Esophagus squamous epithelium (tissue), 5 donors: Measurements from ENCODE around the gene TEDDM1. TPM values are rescaled to one million over a fixed set of nuclear protein-coding genes. Genes with fewer than 3 reads are reported as not detected.

Experiments
- DNase-seq: peaks from one replicate; lab custom pipeline; 2025; lab: John Stamatoyannopoulos, UW
- H3K27ac ChIP-seq, 4 donors: fragments of 200-600 bp; sonication (generic); one replicate each; pipeline ENCODE4 v1.5.1; 2016 to 2019; ENCODE audit warnings: mild to moderate bottlenecking in 1 of 4
- H3K27me3 ChIP-seq, 4 donors: fragments of 200-600 bp; sonication (generic); 1 replicate in 3 of 4; 2 replicates in 1 of 4; pipeline versions ENCODE4 v1.5.1 to v1.6.0; 2017 to 2021; ENCODE audit warnings: antibody characterized with exemption in 1 of 4
- H3K36me3 ChIP-seq, 3 donors: fragments of 200-600 bp; sonication (generic); one replicate each; pipeline ENCODE4 v1.5.1; 2016 to 2019
- H3K4me1 ChIP-seq, 3 donors: fragments of 200-600 bp; sonication (generic); one replicate each; pipeline ENCODE4 v1.5.1; 2017 to 2019
- H3K4me3 ChIP-seq, 4 donors: fragments of 200-600 bp; sonication (generic); 1 replicate in 3 of 4; 2 replicates in 1 of 4; pipeline ENCODE4 v1.5.1; 2016 to 2019; ENCODE audit warnings: mild to moderate bottlenecking in 2 of 4, moderate library complexity in 1 of 4
- H3K9me3 ChIP-seq, 3 donors: fragments of 200-600 bp; sonication (generic); one replicate each; pipeline ENCODE4 v1.5.1; 2016 to 2019
- CTCF ChIP-seq, 6 experiments: fragments of 450-650 bp in 4 of 6; fragments of 200-600 bp in 2 of 6; sonication (generic) in 2 of 6; IDR thresholded peaks; one replicate each; pipeline ENCODE4 v1.5.1; 2016 to 2019; ENCODE audit warnings: antibody characterized with exemption in 6 of 6, mild to moderate bottlenecking in 4 of 6, moderate library complexity in 4 of 6
- POLR2A ChIP-seq, 4 donors: fragments of 450-650 bp; IDR thresholded peaks; one replicate each; pipeline ENCODE4 v1.6.1; 2017; ENCODE audit warnings: antibody characterized with exemption in 4 of 4, mild to moderate bottlenecking in 4 of 4, moderate library complexity in 3 of 4
- WGBS, 2 donors: methylation state at CpG; one replicate each; pipeline ENCODE4 v1.1.5; 2018; 5-methylcytosine and 5-hydroxymethylcytosine counted together
- intact Hi-C: fragments of 100-400 bp; cut with DNase I; formaldehyde crosslinking; loops from one replicate; pipeline ENCODE4 v1.15.0; 2022
- total RNA-seq, 4 donors: library from RNA; depleted of rRNA; stranded (reverse); fragments of >200 nt; gene quantifications; one replicate each; pipeline ENCODE4 v1.1.0, GENCODE V29; 2016
- donor health status: DM: yes; HTN: yes; CAD: no.

Gene TEDDM1
- total RNA-seq, 4 donors from 2014 or later, result not detected

DNA sequence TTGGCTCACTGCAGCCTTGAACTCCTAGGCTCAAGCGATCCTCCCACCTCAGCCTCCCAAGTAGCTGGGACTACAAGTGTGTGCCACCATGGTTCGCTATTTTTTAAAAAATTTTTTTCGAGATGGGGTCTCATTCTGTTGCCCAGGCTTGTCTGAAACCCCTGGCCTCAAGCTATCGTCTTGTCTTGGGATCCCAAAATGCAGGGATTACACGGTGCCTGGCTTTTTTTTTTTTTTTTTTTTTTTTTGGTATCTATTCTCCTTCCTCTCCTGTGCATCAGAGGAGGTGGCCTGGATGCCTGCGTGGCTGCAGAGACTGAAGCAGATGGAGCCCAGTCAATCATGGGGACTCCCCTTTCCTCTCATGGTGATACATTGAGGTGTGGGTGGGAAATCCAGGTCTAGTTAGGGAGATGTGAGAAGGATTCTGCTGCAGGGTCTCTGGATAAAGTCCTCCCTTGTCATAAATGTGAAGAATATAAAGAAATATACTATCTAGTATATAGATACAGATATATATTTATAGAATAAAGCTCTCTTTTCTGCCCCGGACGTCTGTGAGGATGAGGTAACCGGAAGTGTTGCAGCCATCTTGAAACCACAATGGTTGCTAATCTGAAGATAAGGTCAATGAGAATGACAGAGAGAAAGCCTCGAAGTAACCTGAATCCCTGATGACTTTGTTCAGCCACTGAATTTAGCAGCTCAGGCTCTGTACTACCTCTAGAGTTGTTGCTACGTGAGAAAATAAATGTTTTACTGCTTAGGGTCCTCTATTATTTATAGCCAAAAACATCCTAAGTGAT is 30.0 kb upstream of the TEDDM1 start:
- intact Hi-C loops, result no loop called here
- H3K27me3 ChIP-seq, result peaks cover 0 to 5% (median 0%) of the 10 kb centered on the region in 4 donors
- no peaks in the 10 kb centered on the region for H3K36me3 ChIP-seq
- WGBS, 2 donors, result 68 to 73% methylated on average over 11 of the region's 11 CpGs
- no peak for DNase-seq
- H3K4me3 ChIP-seq, result no peak overlapping the region
- H3K27ac ChIP-seq, result no peak overlapping the region
- no peaks in the 10 kb centered on the region for H3K9me3 ChIP-seq
- no peak for TF ChIP-seq POLR2A (IDR thresholded peaks at IDR 0.05)
- TF ChIP-seq CTCF (IDR thresholded peaks at IDR 0.05), result no peak
- peaks cover 0 to 14% (median 0%) of the 10 kb centered on the region in 3 donors for H3K4me1 ChIP-seq

DNA sequence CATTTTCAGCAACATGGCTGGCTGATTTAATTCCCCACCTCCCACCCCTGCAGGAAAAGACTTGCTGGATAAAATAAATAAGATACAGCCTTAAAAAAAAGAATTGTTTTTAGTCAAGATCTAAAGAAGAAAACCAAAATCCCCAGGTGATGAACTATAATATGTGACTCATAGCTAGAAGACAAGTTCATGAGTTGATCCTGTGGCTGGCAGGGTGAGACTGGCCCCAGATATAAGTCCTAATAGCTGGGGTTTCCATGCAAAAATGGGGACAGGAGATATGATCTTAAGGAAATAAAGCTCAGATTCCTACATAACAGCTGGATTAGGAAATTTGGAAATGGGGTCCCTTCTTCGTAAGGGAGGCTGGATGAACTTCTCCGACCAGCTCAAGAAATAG is 27.6 kb upstream of the TEDDM1 start:
- TF ChIP-seq CTCF (IDR thresholded peaks at IDR 0.05) (no peak), POLR2A (IDR thresholded peaks at IDR 0.05) (no peak)

GRCh38 chr1:182426442-182427430 is 26.3 kb upstream of the TEDDM1 start:
- H3K4me3 ChIP-seq, result no peak overlapping the region
- H3K9me3 ChIP-seq, result no peaks in the 10 kb centered on the region
- H3K27me3 ChIP-seq, result peaks cover 0 to 5% (median 0%) of the 10 kb centered on the region in 4 donors
- intact Hi-C loops, result no loop called here
- H3K4me1 ChIP-seq, result peaks cover 0 to 7% (median 0%) of the 10 kb centered on the region in 3 donors
- no peak overlapping the region for H3K27ac ChIP-seq
- 72 to 74% methylated on average over 6 to 7 of the region's 7 CpGs for WGBS, 2 donors
- H3K36me3 ChIP-seq, result no peaks in the 10 kb centered on the region
- TF ChIP-seq POLR2A (IDR thresholded peaks at IDR 0.05), result no peak
- TF ChIP-seq CTCF (IDR thresholded peaks at IDR 0.05), result no peak
- DNase-seq, result no peak

More for the DNA sequence above, 27.6 kb upstream of the TEDDM1 start:
- 83 to 89% methylated on average over 2 of the region's 2 CpGs for WGBS, 2 donors
- no peak overlapping the region for H3K4me3 ChIP-seq
- H3K4me1 ChIP-seq, result peaks cover 0 to 8% (median 0%) of the 10 kb centered on the region in 3 donors
- H3K9me3 ChIP-seq, result no peaks in the 10 kb centered on the region
- peaks cover 0 to 5% (median 0%) of the 10 kb centered on the region in 4 donors for H3K27me3 ChIP-seq
- H3K27ac ChIP-seq, result no peak overlapping the region
- intact Hi-C loops, result no loop called here
- H3K36me3 ChIP-seq, result no peaks in the 10 kb centered on the region
- DNase-seq, result no peak

DNA sequence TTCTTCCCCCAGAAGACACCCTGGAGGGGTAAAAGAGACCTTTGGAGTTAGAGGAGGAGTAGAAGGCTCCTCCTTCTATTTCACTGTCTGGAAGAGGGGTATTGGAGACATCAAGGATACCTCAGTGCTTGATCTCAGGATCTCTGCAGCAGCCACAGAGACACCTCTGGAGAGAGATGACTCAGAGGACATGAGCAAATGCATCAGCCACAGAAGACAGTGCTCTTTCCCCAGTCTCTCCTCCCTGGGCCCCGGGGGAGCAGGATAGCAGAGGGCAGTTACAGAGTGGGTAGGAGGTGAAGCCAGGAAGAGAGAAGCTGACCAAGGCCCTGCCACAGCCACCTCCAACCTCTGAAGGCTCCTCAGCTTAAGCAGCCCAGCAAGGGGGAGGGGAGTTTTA is 15.3 kb upstream of the TEDDM1 start:
- DNase-seq, result no peak
- no peak overlapping the region for H3K4me3 ChIP-seq
- H3K36me3 ChIP-seq, result no peaks in the 10 kb centered on the region
- intact Hi-C loops, result no loop called here
- peaks cover 0 to 38% (median 0%) of the 10 kb centered on the region in 4 donors for H3K27me3 ChIP-seq
- no peaks in the 10 kb centered on the region for H3K4me1 ChIP-seq
- WGBS, 2 donors, result 100% methylated on average over 1 of the region's 1 CpG; no CpG with 5 or more reads in 1 of the 2 donors
- TF ChIP-seq CTCF (IDR thresholded peaks at IDR 0.05) (no peak), POLR2A (IDR thresholded peaks at IDR 0.05) (no peak)
- no peaks in the 10 kb centered on the region for H3K9me3 ChIP-seq
- H3K27ac ChIP-seq, result no peak overlapping the region
